NB4 (cell line): Measurements from ENCODE around the gene NMUR1.

Experiments
- DNase-seq: peaks from one replicate; pipeline ENCODE4 v3.0.0; 2010; ENCODE audit warnings: low read depth
- H3K4me3 ChIP-seq: one replicate; pipeline ENCODE4 v1.5.1; 2011; ENCODE audit warnings: mild to moderate bottlenecking, low read depth, low read length, moderate library complexity
- CTCF ChIP-seq: IDR thresholded peaks from one replicate; pipeline ENCODE4 v1.5.1; 2012; ENCODE audit warnings: low read depth, low read length
- MAX ChIP-seq: IDR thresholded peaks from 2 replicates; pipeline ENCODE4 v1.6.1; 2011; ENCODE audit warnings: low read depth, low read length
- MYC ChIP-seq: IDR thresholded peaks from 2 replicates; pipeline ENCODE4 v1.6.1; 2011; ENCODE audit warnings: low read depth, low read length
- POLR2A ChIP-seq: IDR thresholded peaks from 2 replicates; pipeline ENCODE4 v1.6.1; 2011; ENCODE audit warnings: mild to moderate bottlenecking; ENCODE audit not compliant: insufficient read length; ENCODE audit errors: extremely low read depth

NMUR1 gene

GRCh38 chr2:231546014-231546715, 15.9 kb upstream of the NMUR1 start:
- H3K4me3 ChIP-seq = no peak overlapping the region
- no peak for DNase-seq
- TF ChIP-seq MYC = no peak
- no peak for TF ChIP-seq POLR2A
- TF ChIP-seq CTCF = no peak
- TF ChIP-seq MAX = no peak

GRCh38 chr2:231545105-231545902, 15.1 kb upstream of the NMUR1 start:
- TF ChIP-seq POLR2A (no peak), MYC (peak; percentile 74), MAX (peak; percentile 78)
- no peak overlapping the region for H3K4me3 ChIP-seq

GRCh38 chr2:231542136-231542535, 11.9 kb upstream of the NMUR1 start:
- no peak for DNase-seq
- no peak overlapping the region for H3K4me3 ChIP-seq
- TF ChIP-seq POLR2A (no peak), MYC (no peak), CTCF (no peak), MAX (no peak)

More at GRCh38 chr2:231545105-231545902, 15.1 kb upstream of the NMUR1 start:
- DNase-seq = peak; percentile 99

GRCh38 chr2:231541645-231542044, 11.4 kb upstream of the NMUR1 start:
- DNase-seq = peak; percentile 68

GRCh38 chr2:231539991-231540390, 9.7 kb upstream of the NMUR1 start:
- no peak for DNase-seq
- H3K4me3 ChIP-seq = no peak overlapping the region
- TF ChIP-seq POLR2A (no peak), MAX (no peak), CTCF (no peak), MYC (no peak)

More at GRCh38 chr2:231541645-231542044, 11.4 kb upstream of the NMUR1 start:
- H3K4me3 ChIP-seq = no peak overlapping the region
- no peak for TF ChIP-seq MYC
- TF ChIP-seq CTCF = peak; percentile 66

- H3K4me3 ChIP-seq = no peak overlapping the region
- DNase-seq = no peak
- no peak for TF ChIP-seq POLR2A
- TF ChIP-seq MAX = no peak
- TF ChIP-seq MYC = no peak
- TF ChIP-seq CTCF = no peak
Observed at GRCh38 chr2:231535961-231536360, 5.7 kb upstream of the NMUR1 start.
